Measurements from ENCODE around the gene PLAC1.

Gene PLAC1

GRCh38 chrX:134628663-134629062, 29.6 kb downstream of the PLAC1 start:
- FAIRE-seq: no peak

GRCh38 chrX:134626434-134626833, 31.8 kb downstream of the PLAC1 start:
- no peak for FAIRE-seq

- FAIRE-seq: no peak
Observed at GRCh38 chrX:134625315-134625718, 33.0 kb downstream of the PLAC1 start.

- FAIRE-seq: no peak
Observed at GRCh38 chrX:134624046-134624430, 34.2 kb downstream of the PLAC1 start.

GRCh38 chrX:134623293-134624045, 34.8 kb downstream of the PLAC1 start:
- FAIRE-seq: no peak

GRCh38 chrX:134622813-134623185, 35.5 kb downstream of the PLAC1 start:
- FAIRE-seq: no peak

- FAIRE-seq: no peak
Observed at GRCh38 chrX:134622056-134622812, 36.0 kb downstream of the PLAC1 start.

GRCh38 chrX:134619838-134620237, 38.4 kb downstream of the PLAC1 start:
- no peak for FAIRE-seq

GRCh38 chrX:134613396-134613795, 44.9 kb downstream of the PLAC1 start:
- FAIRE-seq: no peak

GRCh38 chrX:134608153-134608552, 50.1 kb downstream of the PLAC1 start:
- FAIRE-seq: no peak

GRCh38 chrX:134607523-134607922, 50.7 kb downstream of the PLAC1 start:
- no peak for FAIRE-seq

- no peak for FAIRE-seq
Observed at GRCh38 chrX:134604701-134605311, 53.5 kb downstream of the PLAC1 start.

GRCh38 chrX:134603806-134604700, 54.2 kb downstream of the PLAC1 start:
- FAIRE-seq: no peak

GRCh38 chrX:134602410-134602809, 55.9 kb downstream of the PLAC1 start:
- FAIRE-seq: no peak

GRCh38 chrX:134601240-134601765, 57.0 kb downstream of the PLAC1 start:
- no peak for FAIRE-seq

- FAIRE-seq: no peak
Observed at GRCh38 chrX:134600714-134601113, 57.6 kb downstream of the PLAC1 start.

- no peak for FAIRE-seq
Observed at GRCh38 chrX:134599184-134599914, 58.9 kb downstream of the PLAC1 start.

GRCh38 chrX:134592303-134592702, 66.0 kb downstream of the PLAC1 start:
- no peak for FAIRE-seq

GRCh38 chrX:134591502-134591901, 66.8 kb downstream of the PLAC1 start:
- no peak for FAIRE-seq

- no peak for FAIRE-seq
Observed at GRCh38 chrX:134588806-134589205, 69.5 kb downstream of the PLAC1 start.

GRCh38 chrX:134580907-134581306, 77.4 kb downstream of the PLAC1 start:
- no peak for FAIRE-seq

GRCh38 chrX:134573683-134574035, 84.6 kb downstream of the PLAC1 start:
- FAIRE-seq: no peak

Data from G401.6 (cell line).